Small intestine (tissue), 7 donors: ENCODE results near the gene ANGPTL1. TPM values are rescaled to one million over a fixed set of nuclear protein-coding genes. Genes with fewer than 3 reads are reported as not detected.
A peak's percentile ranks its signal among the peaks of the same experiment; 100 is the strongest.

ENCODE experiments used
- DNase-seq, 2 donors: peaks; one replicate each; pipeline versions ENCODE4 v3.0.0 to v3.0.0-alpha.2; 2013
- FAIRE-seq: peaks from 2 replicates; lab custom pipeline; 2012; peaks lifted over from hg19 to GRCh38; lab: Jason Lieb, UNC
- H3K27ac ChIP-seq, 3 donors: one replicate each; pipeline ENCODE4 v1.5.1; 2013; ENCODE audit warnings: low read length in 2 of 3, mild to moderate bottlenecking in 2 of 3, control low read depth in 1 of 3, inconsistent platforms in 1 of 3, low read depth in 1 of 3, moderate library complexity in 1 of 3
- H3K27me3 ChIP-seq, 3 donors: one replicate each; pipeline ENCODE4 v1.6.1; 2013; ENCODE audit warnings: low read length in 3 of 3, inconsistent platforms in 1 of 3; ENCODE audit not compliant: control insufficient read depth in 3 of 3, insufficient read depth in 3 of 3
- H3K36me3 ChIP-seq, 3 donors: one replicate each; pipeline ENCODE4 v1.6.1; 2013; ENCODE audit warnings: low read length in 3 of 3, inconsistent platforms in 1 of 3, low read depth in 1 of 3, mild to moderate bottlenecking in 1 of 3, moderate library complexity in 1 of 3; ENCODE audit not compliant: control insufficient read depth in 3 of 3, insufficient read depth in 2 of 3
- H3K4me1 ChIP-seq, 3 donors: one replicate each; pipeline ENCODE4 v1.6.1; 2013; ENCODE audit warnings: low read length in 2 of 3, inconsistent platforms in 1 of 3, low read depth in 1 of 3, mild to moderate bottlenecking in 1 of 3, moderate library complexity in 1 of 3; ENCODE audit not compliant: control insufficient read depth in 3 of 3, insufficient read depth in 2 of 3
- H3K4me3 ChIP-seq, 3 donors: one replicate each; pipeline ENCODE4 v1.5.1; 2013; ENCODE audit warnings: low read length in 3 of 3, control low read depth in 1 of 3, inconsistent platforms in 1 of 3, low read depth in 1 of 3, mild to moderate bottlenecking in 1 of 3, moderate library complexity in 1 of 3
- H3K9me3 ChIP-seq, 2 donors: one replicate each; pipeline ENCODE4 v1.6.1; 2013; ENCODE audit warnings: low read depth in 1 of 2, low read length in 1 of 2; ENCODE audit not compliant: control insufficient read depth in 2 of 2, insufficient read depth in 1 of 2
- WGBS, 3 donors: extraction: QIAGEN DNeasy Blood & Tissue Kit; methylation state at CpG; one replicate each; pipeline ENCODE4 v1.1.7; 2013; 5-methylcytosine and 5-hydroxymethylcytosine counted together
- polyA plus RNA-seq, 4 donors: library from polyadenylated mRNA; stranded (reverse) in 3 of 4; unstranded in 1 of 4; fragments of 200-250 nt in 3 of 4; fragments of 120-200 nt in 1 of 4; gene quantifications; one replicate each; pipeline versions ENCODE4 v1.2.1 to v1.2.3, GENCODE V29; 2013
- donor health status: healthy with polysubstance abuse.
- donor health status: control.
- donor health status: control.
- donor health status: Bipolar disorder and iron deficiency.
- donor health status: healthy.

Gene ANGPTL1
- polyA plus RNA-seq, 4 donors, result 1.3 to 24.4 (median 3.1) TPM

- Histone ChIP-seq H3K4me3 (no peak overlapping the region), H3K36me3 (peaks cover 0 to 6% (median 0%) of the 10 kb centered on the region in 3 donors), H3K27me3 (no peaks in the 10 kb centered on the region), H3K4me1 (peaks cover 3 to 11% (median 5%) of the 10 kb centered on the region in 3 donors), H3K27ac (no peak overlapping the region), H3K9me3 (no peaks in the 10 kb centered on the region)
- DNase-seq, result no peak
- FAIRE-seq, result no peak
Measured at GRCh38 chr1:178875936-178876335, 5.1 kb upstream of the ANGPTL1 start.

GRCh38 chr1:178874966-178875365 lies 4.1 kb upstream of the ANGPTL1 start:
- FAIRE-seq (no peak), DNase-seq (no peak)
- no peaks in the 10 kb centered on the region for H3K27me3 ChIP-seq
- 91 to 99% (median 97%) methylated on average over 2 of the region's 2 CpGs for WGBS, 3 donors
- peaks cover 6 to 17% (median 6%) of the 10 kb centered on the region in 3 donors for H3K4me1 ChIP-seq
- peaks cover 0 to 6% (median 0%) of the 10 kb centered on the region in 3 donors for H3K36me3 ChIP-seq
- H3K4me3 ChIP-seq, result no peak overlapping the region
- H3K9me3 ChIP-seq, result no peaks in the 10 kb centered on the region
- no peak overlapping the region for H3K27ac ChIP-seq

DNA sequence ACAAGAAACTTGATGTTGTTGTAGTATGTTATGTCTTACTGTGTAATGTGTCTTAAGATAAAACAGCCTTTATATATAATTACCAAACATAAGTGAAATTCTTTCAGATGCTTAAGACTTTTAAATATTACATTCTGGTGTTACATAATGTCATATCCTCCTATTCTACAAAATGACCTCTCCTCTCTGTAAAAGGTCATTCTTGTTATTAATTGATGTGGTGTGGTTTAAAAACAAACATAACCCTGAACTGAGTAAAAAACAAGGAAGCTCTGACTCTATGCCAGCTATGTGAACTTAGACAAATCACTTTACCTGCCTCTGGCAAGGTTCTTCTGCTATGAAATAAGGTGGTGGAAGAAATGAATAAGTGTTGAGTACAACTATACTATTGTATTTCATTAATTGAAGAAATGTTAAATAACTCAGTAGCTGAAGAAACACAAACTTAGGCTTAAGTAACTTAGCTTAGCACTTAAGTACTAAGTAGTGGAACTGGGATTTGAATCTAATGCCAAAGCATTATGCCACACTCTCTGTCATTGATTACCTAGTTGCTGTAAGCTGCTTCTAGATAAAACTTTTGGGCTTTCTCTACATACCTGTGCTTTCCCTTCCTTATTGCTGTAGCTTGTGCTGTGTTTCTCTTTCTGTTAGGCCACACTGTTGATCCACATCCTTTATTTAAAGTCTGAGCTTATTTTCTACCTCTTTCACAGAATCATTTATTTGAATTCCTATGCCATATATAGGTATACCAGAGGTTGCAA lies 859 bp upstream of the ANGPTL1 start:
- Histone ChIP-seq H3K27me3 (no peaks in the 10 kb centered on the region), H3K9me3 (no peaks in the 10 kb centered on the region), H3K4me3 (no peak overlapping the region), H3K36me3 (peaks cover 0 to 3% (median 0%) of the 10 kb centered on the region in 3 donors), H3K4me1 (peaks cover 6 to 24% (median 6%) of the 10 kb centered on the region in 3 donors), H3K27ac (peak overlapping the region; percentile 11 to 50 (median 48))
- peak; percentile 17 to 53 for DNase-seq
- peak; percentile 70 for FAIRE-seq

GRCh38 chr1:178870221-178870620 lies 656 bp downstream of the ANGPTL1 start:
- Histone ChIP-seq H3K27ac (peak overlapping the region in 1 of 3 donors; percentile 11), H3K36me3 (no peaks in the 10 kb centered on the region), H3K9me3 (no peaks in the 10 kb centered on the region), H3K4me3 (no peak overlapping the region), H3K27me3 (no peaks in the 10 kb centered on the region), H3K4me1 (peaks cover 6 to 26% (median 6%) of the 10 kb centered on the region in 3 donors)
- FAIRE-seq (no peak), DNase-seq (no peak)
- WGBS, 3 donors, result 22 to 41% (median 31%) methylated on average over 1 of the region's 1 CpG

GRCh38 chr1:178869119-178869697 lies 1.7 kb downstream of the ANGPTL1 start:
- FAIRE-seq (no peak), DNase-seq (no peak)
- Histone ChIP-seq H3K9me3 (no peaks in the 10 kb centered on the region), H3K4me3 (no peak overlapping the region), H3K36me3 (no peaks in the 10 kb centered on the region), H3K27ac (peak overlapping the region in 1 of 3 donors; percentile 31), H3K4me1 (peaks cover 6 to 26% (median 9%) of the 10 kb centered on the region in 3 donors), H3K27me3 (no peaks in the 10 kb centered on the region)
- WGBS, 3 donors, result 63 to 81% (median 74%) methylated on average over 3 of the region's 3 CpGs

GRCh38 chr1:178868706-178869105 lies 2.2 kb downstream of the ANGPTL1 start:
- H3K27ac ChIP-seq, result no peak overlapping the region
- H3K4me1 ChIP-seq, result peaks cover 6 to 26% (median 9%) of the 10 kb centered on the region in 3 donors
- 64 to 87% (median 77%) methylated on average over 1 of the region's 1 CpG for WGBS, 3 donors
- FAIRE-seq (peak; percentile 62), DNase-seq (no peak)
- H3K9me3 ChIP-seq, result no peaks in the 10 kb centered on the region
- H3K4me3 ChIP-seq, result no peak overlapping the region
- H3K36me3 ChIP-seq, result no peaks in the 10 kb centered on the region
- H3K27me3 ChIP-seq, result no peaks in the 10 kb centered on the region

DNA sequence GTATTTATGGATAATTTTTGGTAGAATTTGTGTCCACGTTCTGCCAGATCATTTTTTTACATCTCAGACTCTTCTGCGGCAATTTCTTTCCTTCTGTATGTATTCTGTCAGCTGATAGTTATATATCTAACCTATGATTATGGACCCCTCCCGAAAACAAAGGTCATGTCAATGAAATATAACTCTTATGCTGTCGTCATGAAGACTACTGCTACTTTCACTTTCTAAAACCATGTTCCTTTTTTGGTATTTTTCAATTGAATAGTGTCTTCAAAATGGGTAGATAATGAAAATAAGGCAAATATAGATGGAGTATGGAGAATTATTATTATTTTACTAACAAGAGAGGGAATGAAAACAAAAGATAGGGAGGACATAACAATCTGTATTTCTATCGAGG lies 3.2 kb downstream of the ANGPTL1 start:
- FAIRE-seq, result peak; percentile 85
- H3K4me3 ChIP-seq, result peak overlapping the region in 1 of 3 donors; percentile 4
- H3K27me3 ChIP-seq, result no peaks in the 10 kb centered on the region
- WGBS, 3 donors, result 11 to 30% (median 29%) methylated on average over 5 of the region's 5 CpGs
- peaks cover 6 to 26% (median 9%) of the 10 kb centered on the region in 3 donors for H3K4me1 ChIP-seq
- H3K27ac ChIP-seq, result peak overlapping the region in 1 of 3 donors; percentile 68
- DNase-seq, result peak; percentile 73 to 88
- H3K9me3 ChIP-seq, result no peaks in the 10 kb centered on the region
- H3K36me3 ChIP-seq, result peaks cover 0 to 2% (median 0%) of the 10 kb centered on the region in 3 donors

- Histone ChIP-seq H3K4me3 (no peak overlapping the region), H3K27ac (peak overlapping the region in 1 of 3 donors; percentile 24), H3K36me3 (peaks cover 0 to 2% (median 0%) of the 10 kb centered on the region in 3 donors), H3K4me1 (peaks cover 0 to 9% (median 3%) of the 10 kb centered on the region in 3 donors), H3K9me3 (no peaks in the 10 kb centered on the region), H3K27me3 (no peaks in the 10 kb centered on the region)
- FAIRE-seq (no peak), DNase-seq (peak in 1 of 2 donors; percentile 55)
- WGBS, 3 donors, result 32 to 55% (median 47%) methylated on average over 6 of the region's 6 CpGs
Measured at GRCh38 chr1:178864326-178864725, 6.6 kb downstream of the ANGPTL1 start.
